GM12878 (cell line): ENCODE data around the gene WFIKKN1.

ENCODE experiments used
- CEBPB ChIP-seq, 2 experiments: fragments of 150-350 bp in 1 of 2; IDR thresholded peaks; 2 replicates each; pipeline ENCODE4 v1.6.1; 2012 to 2014; ENCODE audit warnings: low read depth in 2 of 2, low read length in 2 of 2, borderline replicate concordance in 1 of 2, inconsistent platforms in 1 of 2
- CREM ChIP-seq: IDR thresholded peaks from 2 replicates; pipeline ENCODE4 v1.6.1; 2014; ENCODE audit warnings: antibody characterized with exemption, low read depth
- HDAC2 ChIP-seq: fragments of 200-600 bp; sonication (generic); IDR thresholded peaks from 2 replicates; pipeline ENCODE4 v1.6.1; 2017
- JUNB ChIP-seq: IDR thresholded peaks from 2 replicates; pipeline ENCODE4 v1.6.1; 2016; ENCODE audit warnings: antibody characterized with exemption, mild to moderate bottlenecking
- LARP7 ChIP-seq: fragments of 450-650 bp; IDR thresholded peaks from 2 replicates; pipeline ENCODE4 v1.6.1; 2017; ENCODE audit warnings: mild to moderate bottlenecking
- NBN ChIP-seq: fragments of 450-650 bp; IDR thresholded peaks from 2 replicates; pipeline ENCODE4 v1.6.1; 2016
- POLR2AphosphoS5 ChIP-seq: IDR thresholded peaks from 2 replicates; pipeline ENCODE4 v1.6.1; 2011; ENCODE audit warnings: mild to moderate bottlenecking, low read length, inconsistent platforms
- RBBP5 ChIP-seq: fragments of 200-600 bp; sonication (generic); conservative IDR thresholded peaks from 2 replicates; pipeline ENCODE4 v1.6.1; 2016
- ZNF274 ChIP-seq: IDR thresholded peaks from one replicate; pipeline ENCODE4 v1.8.0; 2011; ENCODE audit not compliant: insufficient read length, insufficient read depth
- ZNF622 ChIP-seq: fragments of 450-650 bp; IDR thresholded peaks from 2 replicates; pipeline ENCODE4 v1.6.1; 2017; ENCODE audit warnings: mild to moderate bottlenecking, inconsistent platforms
- TF ChIP-seq, protein P1 (sequence below), 3 experiments: IDR thresholded peaks in 2 of 3; conservative IDR thresholded peaks in 1 of 3; 2 replicates each; pipeline ENCODE4 v1.5.1; 2011; ENCODE audit warnings: low read depth in 3 of 3, low read length in 3 of 3, mild to moderate bottlenecking in 3 of 3, control low read depth in 2 of 3, moderate library complexity in 2 of 3, inconsistent platforms in 1 of 3, mixed read lengths in 1 of 3; ENCODE audit not compliant: control insufficient read depth in 2 of 3, insufficient read depth in 1 of 3; ENCODE audit errors: extremely low read depth in 1 of 3
- TF ChIP-seq, protein P2 (sequence below): fragments of 450-650 bp; IDR thresholded peaks from 2 replicates; pipeline ENCODE4 v1.6.1; 2017; ENCODE audit warnings: borderline replicate concordance
- TF ChIP-seq, protein P3 (sequence below): IDR thresholded peaks from 2 replicates; pipeline ENCODE4 v1.6.1; 2012; ENCODE audit warnings: improper control_type of control experiment, low read depth, low read length; ENCODE audit not compliant: insufficient replicate concordance

DNA sequence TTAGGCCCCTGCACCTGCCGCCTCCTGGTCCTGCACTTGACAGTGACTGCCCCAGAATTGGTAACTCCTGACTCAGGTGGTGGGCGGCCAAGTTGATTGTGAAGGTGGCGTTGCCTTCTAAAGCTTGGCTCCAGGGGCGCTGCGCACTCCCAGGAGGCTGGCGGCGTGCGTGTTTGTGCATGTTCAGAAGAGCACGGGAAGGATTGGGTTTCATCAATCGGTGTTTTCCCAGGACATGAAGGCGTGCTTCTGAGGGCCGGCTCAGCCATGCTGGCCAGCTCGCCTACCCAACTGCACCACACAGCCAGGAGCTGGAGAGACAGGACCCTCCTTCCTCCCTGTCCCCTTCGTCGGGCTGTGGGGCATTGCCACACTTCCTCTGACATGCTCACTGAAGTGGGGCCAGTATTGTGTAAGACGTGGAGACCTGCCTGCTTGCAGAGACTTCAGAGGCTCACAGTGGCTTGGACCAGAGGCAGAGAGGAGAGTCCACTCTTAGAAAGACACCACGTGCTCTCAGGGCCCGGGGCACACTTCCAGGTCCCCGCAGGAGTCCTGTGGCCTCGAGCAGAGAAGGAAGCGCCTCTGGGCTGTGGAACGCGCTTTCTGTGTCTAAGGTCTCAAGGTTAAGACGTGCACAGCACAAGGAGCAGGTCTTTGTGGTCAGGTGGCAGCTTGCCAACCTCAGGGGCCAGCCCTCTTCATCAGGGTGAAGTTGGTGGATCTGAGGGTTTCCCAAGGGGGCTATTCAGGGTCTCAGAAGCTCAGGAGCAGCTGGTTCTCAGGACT, 38.1 kb upstream of the WFIKKN1 start:
- TF ChIP-seq NBN (no peak), JUNB (no peak), CREM (no peak), ZNF622 (no peak), CEBPB (IDR thresholded peaks at IDR 0.05; ENCODE audit: borderline replicate concordance in 1 of 2, low read depth in 2 of 2, low read length in 2 of 2) (no peak), HDAC2 (no peak), LARP7 (no peak), ZNF274 (no peak), POLR2AphosphoS5 (no peak), RBBP5 (no peak)
- TF ChIP-seq, protein P1, sequence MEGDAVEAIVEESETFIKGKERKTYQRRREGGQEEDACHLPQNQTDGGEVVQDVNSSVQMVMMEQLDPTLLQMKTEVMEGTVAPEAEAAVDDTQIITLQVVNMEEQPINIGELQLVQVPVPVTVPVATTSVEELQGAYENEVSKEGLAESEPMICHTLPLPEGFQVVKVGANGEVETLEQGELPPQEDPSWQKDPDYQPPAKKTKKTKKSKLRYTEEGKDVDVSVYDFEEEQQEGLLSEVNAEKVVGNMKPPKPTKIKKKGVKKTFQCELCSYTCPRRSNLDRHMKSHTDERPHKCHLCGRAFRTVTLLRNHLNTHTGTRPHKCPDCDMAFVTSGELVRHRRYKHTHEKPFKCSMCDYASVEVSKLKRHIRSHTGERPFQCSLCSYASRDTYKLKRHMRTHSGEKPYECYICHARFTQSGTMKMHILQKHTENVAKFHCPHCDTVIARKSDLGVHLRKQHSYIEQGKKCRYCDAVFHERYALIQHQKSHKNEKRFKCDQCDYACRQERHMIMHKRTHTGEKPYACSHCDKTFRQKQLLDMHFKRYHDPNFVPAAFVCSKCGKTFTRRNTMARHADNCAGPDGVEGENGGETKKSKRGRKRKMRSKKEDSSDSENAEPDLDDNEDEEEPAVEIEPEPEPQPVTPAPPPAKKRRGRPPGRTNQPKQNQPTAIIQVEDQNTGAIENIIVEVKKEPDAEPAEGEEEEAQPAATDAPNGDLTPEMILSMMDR (IDR thresholded peaks at IDR 0.05 in 2 of 3, conservative IDR thresholded peaks at IDR 0.05 in 1 of 3; ENCODE audit: control insufficient read depth in 2 of 3, extremely low read depth in 1 of 3, insufficient read depth in 1 of 3, low read depth in 3 of 3, low read length in 3 of 3): no peak
- TF ChIP-seq, protein P2, sequence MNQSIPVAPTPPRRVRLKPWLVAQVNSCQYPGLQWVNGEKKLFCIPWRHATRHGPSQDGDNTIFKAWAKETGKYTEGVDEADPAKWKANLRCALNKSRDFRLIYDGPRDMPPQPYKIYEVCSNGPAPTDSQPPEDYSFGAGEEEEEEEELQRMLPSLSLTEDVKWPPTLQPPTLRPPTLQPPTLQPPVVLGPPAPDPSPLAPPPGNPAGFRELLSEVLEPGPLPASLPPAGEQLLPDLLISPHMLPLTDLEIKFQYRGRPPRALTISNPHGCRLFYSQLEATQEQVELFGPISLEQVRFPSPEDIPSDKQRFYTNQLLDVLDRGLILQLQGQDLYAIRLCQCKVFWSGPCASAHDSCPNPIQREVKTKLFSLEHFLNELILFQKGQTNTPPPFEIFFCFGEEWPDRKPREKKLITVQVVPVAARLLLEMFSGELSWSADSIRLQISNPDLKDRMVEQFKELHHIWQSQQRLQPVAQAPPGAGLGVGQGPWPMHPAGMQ: no peak
- TF ChIP-seq, protein P3, sequence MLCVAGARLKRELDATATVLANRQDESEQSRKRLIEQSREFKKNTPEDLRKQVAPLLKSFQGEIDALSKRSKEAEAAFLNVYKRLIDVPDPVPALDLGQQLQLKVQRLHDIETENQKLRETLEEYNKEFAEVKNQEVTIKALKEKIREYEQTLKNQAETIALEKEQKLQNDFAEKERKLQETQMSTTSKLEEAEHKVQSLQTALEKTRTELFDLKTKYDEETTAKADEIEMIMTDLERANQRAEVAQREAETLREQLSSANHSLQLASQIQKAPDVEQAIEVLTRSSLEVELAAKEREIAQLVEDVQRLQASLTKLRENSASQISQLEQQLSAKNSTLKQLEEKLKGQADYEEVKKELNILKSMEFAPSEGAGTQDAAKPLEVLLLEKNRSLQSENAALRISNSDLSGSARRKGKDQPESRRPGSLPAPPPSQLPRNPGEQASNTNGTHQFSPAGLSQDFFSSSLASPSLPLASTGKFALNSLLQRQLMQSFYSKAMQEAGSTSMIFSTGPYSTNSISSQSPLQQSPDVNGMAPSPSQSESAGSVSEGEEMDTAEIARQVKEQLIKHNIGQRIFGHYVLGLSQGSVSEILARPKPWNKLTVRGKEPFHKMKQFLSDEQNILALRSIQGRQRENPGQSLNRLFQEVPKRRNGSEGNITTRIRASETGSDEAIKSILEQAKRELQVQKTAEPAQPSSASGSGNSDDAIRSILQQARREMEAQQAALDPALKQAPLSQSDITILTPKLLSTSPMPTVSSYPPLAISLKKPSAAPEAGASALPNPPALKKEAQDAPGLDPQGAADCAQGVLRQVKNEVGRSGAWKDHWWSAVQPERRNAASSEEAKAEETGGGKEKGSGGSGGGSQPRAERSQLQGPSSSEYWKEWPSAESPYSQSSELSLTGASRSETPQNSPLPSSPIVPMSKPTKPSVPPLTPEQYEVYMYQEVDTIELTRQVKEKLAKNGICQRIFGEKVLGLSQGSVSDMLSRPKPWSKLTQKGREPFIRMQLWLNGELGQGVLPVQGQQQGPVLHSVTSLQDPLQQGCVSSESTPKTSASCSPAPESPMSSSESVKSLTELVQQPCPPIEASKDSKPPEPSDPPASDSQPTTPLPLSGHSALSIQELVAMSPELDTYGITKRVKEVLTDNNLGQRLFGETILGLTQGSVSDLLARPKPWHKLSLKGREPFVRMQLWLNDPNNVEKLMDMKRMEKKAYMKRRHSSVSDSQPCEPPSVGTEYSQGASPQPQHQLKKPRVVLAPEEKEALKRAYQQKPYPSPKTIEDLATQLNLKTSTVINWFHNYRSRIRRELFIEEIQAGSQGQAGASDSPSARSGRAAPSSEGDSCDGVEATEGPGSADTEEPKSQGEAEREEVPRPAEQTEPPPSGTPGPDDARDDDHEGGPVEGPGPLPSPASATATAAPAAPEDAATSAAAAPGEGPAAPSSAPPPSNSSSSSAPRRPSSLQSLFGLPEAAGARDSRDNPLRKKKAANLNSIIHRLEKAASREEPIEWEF: no peak
